Activated naive CD8-positive, alpha-beta T cell treated with anti-CD3 and anti-CD28 coated beads for 36 hours (primary cell): ENCODE data around the gene RSF1. TPM values are rescaled to one million over a fixed set of nuclear protein-coding genes. Genes with fewer than 3 reads are reported as not detected.
A peak's percentile ranks its signal among the peaks of the same experiment; 100 is the strongest.

ENCODE experiments used
- DNase-seq: peaks from one replicate; pipeline ENCODE4 v3.0.0; 2021
- H3K27ac Mint-ChIP-seq: one replicate; pipeline ENCODE4 v1.8.0; 2022; ENCODE audit warnings: mild to moderate bottlenecking, moderate library complexity, mixed read lengths
- H3K27me3 Mint-ChIP-seq: one replicate; pipeline ENCODE4 v1.8.0; 2022; ENCODE audit warnings: mild to moderate bottlenecking, mixed read lengths
- H3K36me3 Mint-ChIP-seq: one replicate; pipeline ENCODE4 v1.8.0; 2021; ENCODE audit warnings: mild to moderate bottlenecking, mixed read lengths
- H3K4me1 Mint-ChIP-seq: one replicate; pipeline ENCODE4 v1.8.0; 2021; ENCODE audit warnings: mixed read lengths
- H3K4me3 Mint-ChIP-seq: one replicate; pipeline ENCODE4 v1.8.0; 2022; ENCODE audit warnings: mild to moderate bottlenecking, moderate library complexity, mixed read lengths
- H3K9me3 Mint-ChIP-seq: one replicate; pipeline ENCODE4 v1.8.0; 2022; ENCODE audit warnings: mixed read lengths
- total RNA-seq, 2 experiments: library from RNA; stranded (reverse); gene quantifications; one replicate each; pipeline ENCODE4 v1.2.3, GENCODE V29; 2021

The RSF1 gene
- total RNA-seq, 2 experiments from 2014 or later: 40.5 to 48.3 TPM

GRCh38 chr11:77705195-77705875 lies 115.2 kb downstream of the RSF1 start:
- H3K4me3 Mint-ChIP-seq: no peak overlapping the region
- no peaks in the 10 kb centered on the region for H3K27me3 Mint-ChIP-seq
- peaks cover 17% of the 10 kb centered on the region for H3K36me3 Mint-ChIP-seq
- peak; percentile 4 for DNase-seq
- H3K27ac Mint-ChIP-seq: peak overlapping the region; percentile 82
- no peaks in the 10 kb centered on the region for H3K9me3 Mint-ChIP-seq
- peaks cover 32% of the 10 kb centered on the region for H3K4me1 Mint-ChIP-seq

GRCh38 chr11:77704029-77704428 lies 116.5 kb downstream of the RSF1 start:
- no peak for DNase-seq
- Mint-ChIP-seq H3K27ac (no peak overlapping the region), H3K36me3 (peaks cover 17% of the 10 kb centered on the region), H3K4me1 (peaks cover 27% of the 10 kb centered on the region), H3K4me3 (no peak overlapping the region), H3K9me3 (no peaks in the 10 kb centered on the region), H3K27me3 (no peaks in the 10 kb centered on the region)

GRCh38 chr11:77699425-77699824 lies 121.1 kb downstream of the RSF1 start:
- no peaks in the 10 kb centered on the region for H3K27me3 Mint-ChIP-seq
- no peaks in the 10 kb centered on the region for H3K9me3 Mint-ChIP-seq
- H3K4me3 Mint-ChIP-seq: no peak overlapping the region
- no peak overlapping the region for H3K27ac Mint-ChIP-seq
- no peak for DNase-seq
- peaks cover 3% of the 10 kb centered on the region for H3K4me1 Mint-ChIP-seq
- H3K36me3 Mint-ChIP-seq: peaks cover 19% of the 10 kb centered on the region

DNA sequence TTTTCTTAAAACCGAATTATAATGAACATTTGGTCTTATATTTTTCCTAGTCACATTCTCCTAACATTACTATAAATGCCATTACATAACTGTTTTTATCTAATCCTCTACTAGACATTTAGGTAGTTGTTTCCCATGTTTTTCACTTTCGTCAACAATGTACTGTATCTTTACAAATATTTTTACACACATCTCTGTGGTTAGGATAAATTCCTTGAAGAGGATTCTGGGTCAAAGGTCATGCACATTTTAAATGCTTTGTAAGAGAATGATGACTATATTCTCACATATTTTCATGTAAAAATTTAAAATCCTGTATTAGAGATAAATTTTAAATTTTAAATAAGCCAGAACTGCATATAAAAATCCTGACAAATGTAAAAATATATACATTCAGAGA lies 121.6 kb downstream of the RSF1 start:
- peaks cover 17% of the 10 kb centered on the region for H3K36me3 Mint-ChIP-seq
- H3K27ac Mint-ChIP-seq: no peak overlapping the region
- peaks cover 3% of the 10 kb centered on the region for H3K4me1 Mint-ChIP-seq

DNA sequence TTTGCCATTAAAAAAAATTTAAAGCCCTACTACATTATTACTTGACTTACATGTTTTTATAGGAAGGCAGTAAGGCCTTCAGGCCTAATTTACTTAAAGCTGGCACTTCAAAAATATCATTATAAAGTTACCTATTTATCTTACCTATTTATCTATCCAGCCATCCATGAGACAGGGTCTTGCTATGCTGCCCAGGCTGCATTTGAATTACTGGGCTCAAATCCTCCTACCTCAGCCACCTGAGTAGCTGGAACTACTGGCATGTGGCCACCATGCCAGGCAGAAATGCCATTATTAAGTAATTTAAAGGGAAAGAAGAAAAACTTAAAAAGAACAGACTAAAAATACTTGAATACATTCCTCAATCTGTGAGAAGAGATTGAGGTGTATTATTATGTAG lies 122.7 kb downstream of the RSF1 start:
- Mint-ChIP-seq H3K4me1 (peaks cover 3% of the 10 kb centered on the region), H3K4me3 (no peak overlapping the region), H3K27ac (no peak overlapping the region), H3K9me3 (no peaks in the 10 kb centered on the region), H3K36me3 (peaks cover 19% of the 10 kb centered on the region), H3K27me3 (no peaks in the 10 kb centered on the region)
- no peak for DNase-seq

More for the DNA sequence above, 121.6 kb downstream of the RSF1 start:
- Mint-ChIP-seq H3K27me3 (no peaks in the 10 kb centered on the region), H3K9me3 (no peaks in the 10 kb centered on the region), H3K4me3 (no peak overlapping the region)
- DNase-seq: no peak

GRCh38 chr11:77695417-77695816 lies 125.1 kb downstream of the RSF1 start:
- H3K9me3 Mint-ChIP-seq: no peaks in the 10 kb centered on the region
- H3K4me3 Mint-ChIP-seq: no peak overlapping the region
- no peak for DNase-seq
- H3K36me3 Mint-ChIP-seq: peaks cover 15% of the 10 kb centered on the region
- no peak overlapping the region for H3K27ac Mint-ChIP-seq
- H3K4me1 Mint-ChIP-seq: no peaks in the 10 kb centered on the region
- H3K27me3 Mint-ChIP-seq: no peaks in the 10 kb centered on the region

DNA sequence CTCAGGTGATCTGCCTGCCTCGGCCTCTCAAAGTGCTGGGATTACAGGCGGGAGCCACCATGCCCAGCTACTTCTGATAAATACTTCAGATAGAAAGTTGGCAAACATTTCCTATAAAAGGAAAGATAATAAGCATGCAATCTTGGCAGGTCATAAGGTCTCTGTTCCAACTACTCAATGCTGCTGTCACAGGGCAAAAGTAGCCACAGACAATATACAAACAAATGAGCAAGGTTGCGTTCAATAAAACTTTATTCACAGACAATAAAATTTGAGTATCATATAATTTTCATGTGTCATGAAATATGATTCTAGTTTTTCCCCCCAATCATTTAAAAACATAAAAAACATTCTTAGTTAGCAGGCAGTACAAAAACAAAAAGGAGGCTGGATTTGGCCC lies 129.9 kb downstream of the RSF1 start:
- H3K4me3 Mint-ChIP-seq: no peak overlapping the region
- no peaks in the 10 kb centered on the region for H3K4me1 Mint-ChIP-seq
- peaks cover 13% of the 10 kb centered on the region for H3K36me3 Mint-ChIP-seq
- no peak overlapping the region for H3K27ac Mint-ChIP-seq
- no peaks in the 10 kb centered on the region for H3K9me3 Mint-ChIP-seq
- no peaks in the 10 kb centered on the region for H3K27me3 Mint-ChIP-seq
- DNase-seq: no peak

DNA sequence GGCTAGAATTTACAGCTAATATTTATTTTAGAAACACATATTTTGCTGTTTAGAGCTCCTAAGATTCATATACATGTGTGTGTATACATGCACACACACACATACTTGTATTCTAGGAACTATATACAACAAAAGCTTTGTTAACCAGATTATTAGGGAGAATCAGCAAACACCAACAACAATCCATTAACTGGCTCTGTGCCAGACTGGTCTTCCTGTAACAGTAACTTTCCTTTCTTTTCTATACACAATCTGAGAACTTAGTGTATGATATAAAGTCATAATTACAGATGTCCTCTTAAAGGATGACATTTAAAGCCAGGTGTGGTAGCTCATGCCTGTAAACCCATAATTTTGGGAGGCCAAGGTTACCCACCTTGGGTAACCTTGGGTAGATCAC lies 133.4 kb downstream of the RSF1 start:
- Mint-ChIP-seq H3K27ac (no peak overlapping the region), H3K36me3 (peaks cover 9% of the 10 kb centered on the region), H3K27me3 (no peaks in the 10 kb centered on the region), H3K4me1 (no peaks in the 10 kb centered on the region), H3K9me3 (no peaks in the 10 kb centered on the region), H3K4me3 (no peak overlapping the region)
- no peak for DNase-seq

- H3K4me3 Mint-ChIP-seq: no peak overlapping the region
- H3K9me3 Mint-ChIP-seq: no peaks in the 10 kb centered on the region
- H3K4me1 Mint-ChIP-seq: no peaks in the 10 kb centered on the region
- H3K27ac Mint-ChIP-seq: no peak overlapping the region
- no peaks in the 10 kb centered on the region for H3K27me3 Mint-ChIP-seq
- no peak for DNase-seq
- peaks cover 26% of the 10 kb centered on the region for H3K36me3 Mint-ChIP-seq
Observed at GRCh38 chr11:77677138-77677537, 143.4 kb downstream of the RSF1 start.

- Mint-ChIP-seq H3K9me3 (no peaks in the 10 kb centered on the region), H3K27ac (no peak overlapping the region), H3K36me3 (peaks cover 28% of the 10 kb centered on the region), H3K4me3 (no peak overlapping the region), H3K27me3 (no peaks in the 10 kb centered on the region), H3K4me1 (no peaks in the 10 kb centered on the region)
- no peak for DNase-seq
Observed at GRCh38 chr11:77672264-77672663, 148.3 kb downstream of the RSF1 start.

DNA sequence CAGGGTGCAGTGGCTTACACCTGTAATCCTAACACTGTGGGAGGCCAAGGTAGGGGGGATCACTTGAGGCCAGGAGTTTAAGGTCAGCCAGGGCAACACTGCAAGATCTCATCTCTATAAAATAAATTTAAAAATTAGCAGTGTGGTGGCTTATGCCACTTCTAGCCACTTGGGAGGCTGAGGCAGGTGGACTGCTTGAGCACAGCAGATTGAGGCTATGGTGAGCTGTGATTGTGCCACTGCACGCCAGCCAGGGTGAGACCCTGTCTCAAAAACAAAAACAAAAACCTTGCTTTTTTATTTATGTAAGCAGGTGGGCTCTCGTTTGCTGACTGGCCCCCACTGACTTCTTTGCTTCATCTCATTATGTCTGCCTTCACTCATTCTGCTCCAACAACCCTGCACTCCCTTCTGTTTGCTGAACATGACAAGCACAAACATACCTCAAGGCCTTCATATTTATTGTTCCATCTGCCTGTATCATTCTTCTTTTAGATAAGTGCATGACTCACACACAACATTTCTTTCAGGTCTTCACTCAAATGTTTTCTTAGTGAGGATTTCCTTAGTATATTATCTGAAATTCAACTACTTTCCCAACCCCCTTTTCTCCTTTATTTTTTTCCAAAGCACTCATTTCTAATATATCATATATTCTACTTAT lies 150.5 kb downstream of the RSF1 start:
- DNase-seq: no peak
- H3K4me1 Mint-ChIP-seq: no peaks in the 10 kb centered on the region
- no peaks in the 10 kb centered on the region for H3K27me3 Mint-ChIP-seq
- no peak overlapping the region for H3K27ac Mint-ChIP-seq
- no peak overlapping the region for H3K4me3 Mint-ChIP-seq
- peaks cover 12% of the 10 kb centered on the region for H3K36me3 Mint-ChIP-seq
- no peaks in the 10 kb centered on the region for H3K9me3 Mint-ChIP-seq

DNA sequence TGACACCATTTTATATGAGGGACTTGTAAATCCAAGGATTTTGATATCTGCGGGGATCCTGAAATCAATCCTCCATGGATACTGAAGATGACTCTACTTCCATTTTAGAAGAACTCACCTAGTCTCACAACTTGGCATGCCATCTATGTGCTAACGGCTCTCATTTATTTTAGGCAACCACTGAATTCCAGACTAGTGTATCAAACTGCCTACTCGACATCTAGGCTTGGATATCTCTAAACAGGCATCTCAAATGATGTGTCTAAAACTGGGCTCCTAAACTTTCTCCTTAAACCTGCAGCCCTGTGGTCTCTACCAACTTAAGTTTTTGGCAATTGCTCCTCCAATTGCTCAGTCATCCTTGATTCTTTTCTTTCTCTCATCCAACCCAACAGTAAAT lies 151.8 kb downstream of the RSF1 start:
- Mint-ChIP-seq H3K4me3 (no peak overlapping the region), H3K9me3 (no peaks in the 10 kb centered on the region), H3K4me1 (no peaks in the 10 kb centered on the region), H3K27me3 (no peaks in the 10 kb centered on the region), H3K36me3 (peaks cover 7% of the 10 kb centered on the region), H3K27ac (no peak overlapping the region)
- no peak for DNase-seq

- Mint-ChIP-seq H3K27me3 (no peaks in the 10 kb centered on the region), H3K27ac (no peak overlapping the region), H3K4me3 (no peak overlapping the region), H3K9me3 (no peaks in the 10 kb centered on the region), H3K36me3 (peaks cover 2% of the 10 kb centered on the region), H3K4me1 (no peaks in the 10 kb centered on the region)
- no peak for DNase-seq
Observed at GRCh38 chr11:77665240-77665965, 155.1 kb downstream of the RSF1 start.

- H3K27me3 Mint-ChIP-seq: no peaks in the 10 kb centered on the region
- H3K36me3 Mint-ChIP-seq: no peaks in the 10 kb centered on the region
- H3K9me3 Mint-ChIP-seq: no peaks in the 10 kb centered on the region
- H3K27ac Mint-ChIP-seq: no peak overlapping the region
- no peaks in the 10 kb centered on the region for H3K4me1 Mint-ChIP-seq
- DNase-seq: no peak
- H3K4me3 Mint-ChIP-seq: no peak overlapping the region
Observed at GRCh38 chr11:77661670-77662069, 158.9 kb downstream of the RSF1 start.

- Mint-ChIP-seq H3K4me1 (no peaks in the 10 kb centered on the region), H3K36me3 (no peaks in the 10 kb centered on the region)
Observed at GRCh38 chr11:77660947-77661346, 159.6 kb downstream of the RSF1 start.

More at GRCh38 chr11:77660947-77661346, 159.6 kb downstream of the RSF1 start:
- H3K4me3 Mint-ChIP-seq: no peak overlapping the region
- no peaks in the 10 kb centered on the region for H3K27me3 Mint-ChIP-seq
- no peaks in the 10 kb centered on the region for H3K9me3 Mint-ChIP-seq
- no peak overlapping the region for H3K27ac Mint-ChIP-seq
- no peak for DNase-seq
